Mesenteric fat pad (tissue), 1 donor: ENCODE data around the gene SRD5A1. TPM values are rescaled to one million over a fixed set of nuclear protein-coding genes. Genes with fewer than 3 reads are reported as not detected.

Experiments
- DNase-seq: peaks from one replicate; pipeline ENCODE4 v3.0.0-alpha.2; 2020; ENCODE audit warnings: low spot score
- total RNA-seq: library from RNA; stranded (reverse); fragmentation: NEBNext Ultra II Directional; extraction: Animal tissue kit (Norgen Biotek cat#: 25700); gene quantifications from one replicate; pipeline ENCODE4 v1.2.1, GENCODE V29; 2021
- donor health status: DM: yes; HTN: yes; CAD: no.

The SRD5A1 gene
- total RNA-seq, 1 donor from 2014 or later, result 3.8 TPM

GRCh38 chr5:6604341-6604740, 28.9 kb upstream of the SRD5A1 start:
- no peak for DNase-seq

DNA sequence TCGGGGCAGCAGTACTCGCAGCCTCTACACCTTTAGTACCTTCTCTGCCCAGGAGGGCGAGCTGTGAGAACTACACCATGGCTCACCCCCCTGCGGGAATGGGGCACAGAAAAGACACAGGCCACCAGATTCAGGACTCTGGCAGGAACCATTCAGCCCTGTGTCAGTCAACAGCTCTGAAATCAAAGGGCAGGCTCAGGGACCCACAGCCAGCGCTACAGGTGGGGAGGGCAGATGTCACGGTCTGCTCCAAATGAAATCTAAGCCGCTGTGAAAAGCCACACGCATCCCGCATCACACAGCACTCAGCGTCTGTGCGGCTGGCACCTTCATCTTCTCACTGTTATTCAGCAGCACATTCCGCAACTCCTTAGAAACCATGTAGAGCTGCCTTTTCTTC, 28.3 kb upstream of the SRD5A1 start:
- DNase-seq, result no peak

DNA sequence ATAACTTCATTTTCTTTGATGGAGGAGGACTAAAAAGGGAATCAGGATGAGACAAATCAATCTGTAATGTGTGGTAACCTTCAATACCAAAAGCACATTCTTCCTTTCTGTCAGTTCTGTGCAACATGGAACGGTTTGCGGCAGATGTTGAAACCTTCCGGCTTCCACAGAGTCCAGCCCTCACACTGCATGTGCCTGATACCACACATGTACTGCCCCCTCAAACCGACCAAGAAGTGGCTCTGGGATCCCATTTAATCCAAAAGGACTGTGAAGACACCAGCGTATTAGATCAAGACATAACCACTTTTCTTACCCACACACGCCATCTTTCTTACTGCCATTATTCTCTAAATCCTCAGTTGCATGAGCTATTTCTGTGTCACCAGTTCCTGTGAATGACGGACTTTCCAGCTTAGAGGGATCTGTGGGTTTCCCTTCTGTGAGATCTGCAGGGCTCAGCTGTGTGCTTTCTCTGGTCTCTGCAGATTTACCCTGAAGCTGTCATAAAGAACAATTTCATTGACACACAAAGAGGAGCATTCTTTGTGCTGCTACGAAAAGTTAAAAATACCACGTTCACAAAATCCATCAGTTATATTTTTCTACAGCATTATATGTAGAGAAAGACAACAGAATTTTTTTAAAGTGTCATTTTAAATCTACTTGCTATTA, 26.2 kb upstream of the SRD5A1 start:
- DNase-seq, result no peak

- no peak for DNase-seq
Measured at GRCh38 chr5:6607559-6607936, 25.7 kb upstream of the SRD5A1 start.

- DNase-seq, result no peak
Measured at GRCh38 chr5:6608016-6608415, 25.2 kb upstream of the SRD5A1 start.

DNA sequence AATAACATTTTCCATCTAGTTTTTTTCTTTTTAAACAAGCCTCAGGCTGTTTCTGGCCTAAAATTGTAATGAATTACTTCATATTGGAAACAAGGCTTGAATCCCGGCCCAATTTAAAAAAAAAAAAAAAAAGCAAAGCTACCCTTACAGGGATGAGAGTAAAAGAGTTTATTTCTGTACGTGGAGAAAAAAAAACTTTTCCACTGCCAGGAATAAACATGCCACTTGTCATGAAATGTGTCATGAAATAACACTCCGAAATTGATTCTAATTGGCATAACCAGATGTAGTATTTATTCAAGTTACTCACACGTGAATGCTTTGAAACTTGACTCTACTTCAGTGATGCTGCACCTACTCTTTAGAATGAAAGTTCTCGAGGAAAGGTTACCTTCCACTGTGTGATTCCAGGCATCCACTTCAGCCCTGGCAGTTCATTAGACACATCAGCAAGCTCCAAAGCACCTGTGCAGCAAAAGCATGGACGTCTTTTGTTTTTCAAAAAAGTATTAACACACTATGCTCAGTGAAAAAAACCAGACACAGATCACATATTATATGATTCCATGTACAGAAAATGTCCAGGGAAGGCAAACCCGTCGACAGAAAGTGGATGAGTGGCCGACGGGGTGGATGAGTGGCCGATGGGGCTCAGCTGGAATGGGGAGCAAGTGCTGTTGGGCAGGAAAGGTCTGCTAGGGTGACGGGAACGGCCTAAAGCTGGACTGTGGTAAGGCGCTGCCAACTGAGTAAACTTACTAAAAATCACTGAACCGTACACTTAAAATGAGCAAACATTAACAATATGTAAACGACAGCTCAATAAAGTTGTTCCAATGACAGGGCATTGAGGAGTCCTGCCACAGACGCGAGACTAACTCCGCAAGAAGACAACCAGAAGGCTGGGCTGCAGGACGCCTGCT, 21.6 kb upstream of the SRD5A1 start:
- no peak for DNase-seq

GRCh38 chr5:6615034-6615815, 18.0 kb upstream of the SRD5A1 start:
- DNase-seq, result no peak

- no peak for DNase-seq
Measured at GRCh38 chr5:6616632-6617031, 16.6 kb upstream of the SRD5A1 start.

DNA sequence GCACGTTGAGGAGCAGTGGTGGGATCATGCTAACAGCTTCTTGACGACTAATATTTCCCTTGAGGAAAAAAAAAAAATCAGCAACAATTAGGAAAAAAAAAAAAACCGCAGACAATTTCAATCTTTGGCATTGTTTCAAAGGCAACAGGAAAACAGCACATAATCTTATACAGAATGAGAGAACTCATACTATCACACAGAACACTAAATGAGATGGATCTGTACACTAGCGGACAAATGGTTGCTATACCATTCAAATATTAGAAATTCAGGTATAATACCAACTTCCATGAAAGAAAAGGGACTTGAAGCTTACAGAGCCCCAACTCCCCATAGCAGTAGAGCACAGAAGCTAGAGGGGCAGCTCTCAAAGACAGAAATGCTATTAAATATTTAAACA, 10.0 kb upstream of the SRD5A1 start:
- DNase-seq, result no peak

DNA sequence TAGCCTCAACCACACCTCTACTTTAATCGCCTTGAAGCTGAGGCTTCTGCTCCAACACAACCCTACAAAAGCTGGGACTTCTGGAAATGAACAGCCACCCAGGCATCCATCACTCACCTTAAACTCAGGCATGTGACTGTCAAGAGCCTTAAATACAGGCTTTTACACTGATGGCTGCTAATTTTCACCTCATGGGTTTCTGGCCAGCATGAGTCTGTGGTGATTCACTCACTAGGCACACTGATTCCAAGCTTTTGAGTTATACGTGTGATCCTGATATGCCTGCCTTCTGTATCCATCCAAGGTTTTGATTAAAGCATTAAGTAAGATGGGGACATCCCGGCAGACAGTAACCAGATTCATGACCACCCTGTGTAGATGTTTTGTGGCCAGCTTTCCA, 9.3 kb upstream of the SRD5A1 start:
- DNase-seq, result no peak

- no peak for DNase-seq
Measured at GRCh38 chr5:6626508-6626907, 6.7 kb upstream of the SRD5A1 start.

- DNase-seq, result no peak
Measured at GRCh38 chr5:6631441-6631840, 1.8 kb upstream of the SRD5A1 start.

DNA sequence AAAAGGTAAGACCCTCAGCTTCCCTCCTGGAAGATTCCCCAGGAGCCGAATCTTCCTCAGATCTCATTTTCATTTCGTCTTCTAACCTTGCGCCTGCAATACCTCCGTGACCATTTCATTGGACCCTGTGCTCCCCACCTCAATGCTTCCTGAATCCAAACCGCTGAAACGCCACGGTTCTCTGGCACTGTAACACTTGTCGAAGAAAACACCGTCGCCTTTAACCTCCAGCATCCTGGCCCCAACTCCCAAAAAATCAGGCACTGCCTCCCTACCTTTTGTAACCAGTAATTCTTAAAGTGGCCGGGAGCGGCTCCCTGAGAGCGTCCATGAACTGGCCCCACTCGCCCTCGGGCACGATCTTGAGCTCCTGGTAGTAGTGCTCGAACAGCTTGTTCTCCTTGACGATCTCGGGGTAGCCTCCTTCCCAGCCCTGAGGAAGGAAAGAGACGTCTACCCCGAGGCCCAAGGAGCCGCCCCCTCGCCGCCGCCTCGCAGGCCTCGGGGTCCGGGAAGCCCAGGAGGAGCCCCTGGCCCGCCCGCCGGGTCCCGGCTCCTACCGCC, 834 bp upstream of the SRD5A1 start:
- no peak for DNase-seq

GRCh38 chr5:6633469-6634245, 417 bp downstream of the SRD5A1 start:
- no peak for DNase-seq

DNA sequence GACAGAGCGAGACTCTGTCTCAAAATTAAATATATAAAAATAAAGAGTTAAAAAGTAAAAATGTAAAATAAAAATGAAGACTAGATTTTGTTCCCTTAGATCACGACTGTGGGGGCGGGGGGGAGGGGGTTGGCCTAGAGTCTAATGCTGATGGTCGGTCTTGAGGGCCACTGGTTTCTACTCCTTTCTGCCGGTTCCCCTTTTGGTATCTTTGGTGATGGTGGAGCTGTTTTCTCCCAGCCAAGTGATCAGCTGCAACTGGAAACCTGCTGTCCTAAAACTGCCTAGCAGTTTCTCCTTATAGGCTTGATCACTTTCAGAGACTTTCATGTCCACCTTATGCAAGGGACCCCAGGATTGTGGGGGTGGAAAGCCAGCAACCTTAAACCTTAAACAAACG, 1.1 kb downstream of the SRD5A1 start:
- DNase-seq, result no peak

DNA sequence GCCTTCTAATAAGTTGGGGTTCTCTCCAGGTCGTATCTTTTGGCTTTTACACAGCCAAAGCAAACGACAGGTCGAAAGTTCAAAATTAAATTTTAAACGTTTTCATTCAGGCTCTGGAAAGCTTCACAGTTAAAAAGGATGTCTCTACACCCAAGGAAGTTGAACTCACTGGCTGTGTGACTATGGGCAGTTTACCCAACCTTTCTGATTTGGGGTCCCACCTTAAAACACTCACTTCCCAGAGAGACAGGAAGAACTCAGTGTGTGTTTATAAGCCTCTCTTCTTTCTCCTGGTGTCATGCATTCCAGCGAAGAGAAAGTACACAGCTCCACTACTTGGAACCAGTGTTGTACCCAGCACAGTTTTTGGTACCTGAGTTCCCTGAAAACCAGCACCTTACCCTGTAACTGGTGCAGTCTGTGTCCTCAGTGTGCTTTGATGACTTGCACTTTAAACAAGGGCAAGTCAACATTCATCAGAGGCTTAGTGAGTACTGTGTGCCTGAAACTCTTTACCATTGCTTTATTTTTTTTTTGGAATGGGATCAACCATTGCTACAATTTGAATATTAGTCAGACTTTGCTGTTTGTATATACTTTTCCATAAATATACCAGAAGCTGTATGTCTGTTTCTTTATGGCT, 1.7 kb downstream of the SRD5A1 start:
- DNase-seq, result no peak

- DNase-seq, result no peak
Measured at GRCh38 chr5:6636293-6636692, 3.1 kb downstream of the SRD5A1 start.

GRCh38 chr5:6637022-6637421, 3.8 kb downstream of the SRD5A1 start:
- DNase-seq, result no peak

DNA sequence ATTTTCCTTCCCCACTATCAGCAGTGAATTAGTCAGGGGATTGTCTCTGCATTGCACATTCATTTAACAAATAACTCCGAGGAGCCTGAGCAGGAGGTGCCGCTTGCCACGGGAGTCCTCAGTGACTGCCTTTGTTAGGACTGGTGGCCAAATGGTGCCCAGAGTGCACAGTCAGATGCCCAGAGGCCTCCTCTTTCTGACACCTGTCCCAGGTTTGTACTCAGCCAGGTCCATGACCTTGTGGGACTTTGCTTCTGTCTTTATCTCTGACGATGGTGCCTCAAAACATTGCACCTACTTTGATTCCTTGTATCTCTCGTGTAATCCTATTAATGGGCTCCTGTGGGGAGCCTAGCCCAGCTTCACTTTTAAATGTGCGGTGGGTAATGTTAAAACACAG, 4.3 kb downstream of the SRD5A1 start:
- DNase-seq, result no peak

- DNase-seq, result no peak
Measured at GRCh38 chr5:6638236-6638635, 5.0 kb downstream of the SRD5A1 start.
